Stomach smooth muscle (tissue), 2 donors: Measurements from ENCODE around the gene UBE2D1.

Experiments
- H3K27ac ChIP-seq: one replicate; pipeline ENCODE4 v1.7.0; 2013; ENCODE audit warnings: mild to moderate bottlenecking, low read length, inconsistent platforms
- H3K27me3 ChIP-seq, 2 donors: one replicate each; pipeline ENCODE4 v1.7.0; 2013; ENCODE audit warnings: low read length in 2 of 2; ENCODE audit not compliant: insufficient read depth in 2 of 2, control insufficient read depth in 1 of 2
- H3K36me3 ChIP-seq, 2 donors: one replicate each; pipeline ENCODE4 v1.7.0; 2013; ENCODE audit warnings: low read length in 2 of 2; ENCODE audit not compliant: control insufficient read depth in 2 of 2, insufficient read depth in 2 of 2
- H3K4me1 ChIP-seq: one replicate; pipeline ENCODE4 v1.7.0; 2013; ENCODE audit warnings: low read length; ENCODE audit not compliant: control insufficient read depth, insufficient read depth
- H3K4me3 ChIP-seq, 2 donors: one replicate each; pipeline ENCODE4 v1.7.0; 2013; ENCODE audit warnings: low read length in 2 of 2
- H3K9ac ChIP-seq, 2 donors: one replicate each; pipeline ENCODE4 v1.7.0; 2013; ENCODE audit warnings: low read length in 2 of 2, mild to moderate bottlenecking in 1 of 2
- H3K9me3 ChIP-seq, 2 donors: one replicate each; pipeline ENCODE4 v1.7.0; 2013; ENCODE audit warnings: low read length in 2 of 2; ENCODE audit not compliant: control insufficient read depth in 2 of 2
- donor health status: healthy.
- donor health status: Pancreatic carcinoma.

UBE2D1 gene

DNA sequence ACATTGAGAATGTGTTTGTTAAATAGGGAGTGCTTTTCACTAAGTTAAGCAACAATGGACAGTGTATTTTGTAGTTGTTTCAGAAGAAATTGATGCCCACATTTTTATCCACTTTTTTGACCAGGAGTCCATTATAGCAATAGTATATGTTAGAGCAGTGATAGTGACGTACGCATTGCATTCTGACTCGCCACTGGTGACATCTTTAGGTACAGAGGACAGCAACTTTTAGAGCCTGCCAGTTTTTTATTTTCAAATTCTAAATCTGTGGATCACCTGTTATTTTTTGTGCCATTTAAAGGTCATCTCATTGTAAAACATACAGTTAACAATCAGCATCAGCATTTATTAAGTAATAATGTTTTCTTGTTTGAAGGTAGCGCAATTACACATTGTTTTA, 1.4 kb downstream of the UBE2D1 start:
- H3K27me3 ChIP-seq = no peaks in the 10 kb centered on the region
- H3K9me3 ChIP-seq = no peaks in the 10 kb centered on the region
- H3K9ac ChIP-seq = peak overlapping the region in 1 of 2 donors; percentile 71
- no peaks in the 10 kb centered on the region for H3K36me3 ChIP-seq
- H3K4me3 ChIP-seq = peak overlapping the region; percentile 81 to 86
- no peak overlapping the region for H3K27ac ChIP-seq
- peaks cover 2% of the 10 kb centered on the region for H3K4me1 ChIP-seq

DNA sequence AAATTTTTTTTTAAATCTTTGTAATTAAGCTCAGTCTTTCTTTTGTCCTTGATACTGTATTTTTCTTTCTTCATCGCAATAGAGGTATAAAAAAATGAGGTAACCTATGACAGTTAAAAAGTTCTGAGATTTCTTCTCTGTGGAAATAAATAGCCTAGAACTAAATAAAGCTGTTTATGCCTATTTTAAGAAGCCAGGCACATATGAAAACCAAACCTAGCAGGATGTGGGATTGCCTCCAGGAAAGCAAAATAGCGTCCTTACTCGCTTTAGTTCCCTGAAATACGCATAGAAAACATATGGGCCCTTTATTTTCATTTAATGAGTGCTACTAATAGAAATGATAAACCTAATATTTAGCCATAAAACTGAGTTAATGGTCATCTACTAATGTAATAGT, 6.6 kb downstream of the UBE2D1 start:
- no peaks in the 10 kb centered on the region for H3K4me1 ChIP-seq
- no peak overlapping the region for H3K27ac ChIP-seq
- H3K9me3 ChIP-seq = no peaks in the 10 kb centered on the region

DNA sequence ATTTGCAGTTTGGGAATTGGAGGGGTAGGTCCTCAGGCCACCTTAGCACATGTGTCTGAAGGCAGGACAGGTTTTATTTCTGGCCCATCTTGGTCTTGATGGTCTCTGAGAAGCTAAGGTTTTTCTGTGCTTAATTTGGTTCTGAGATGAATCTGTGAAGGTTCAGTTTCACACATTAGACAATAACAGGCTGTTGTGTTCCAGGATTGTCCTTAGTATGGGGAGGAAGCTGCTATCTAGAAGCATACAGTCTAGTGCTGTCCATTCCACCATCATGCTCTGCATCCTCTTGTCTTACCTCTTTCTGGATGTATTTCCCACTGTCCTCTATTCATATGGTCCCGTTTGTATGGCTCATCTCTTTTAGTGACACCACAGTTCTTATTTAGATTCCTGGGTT, 7.1 kb downstream of the UBE2D1 start:
- H3K9ac ChIP-seq = no peak overlapping the region
- H3K27me3 ChIP-seq = no peaks in the 10 kb centered on the region
- H3K9me3 ChIP-seq = no peaks in the 10 kb centered on the region
- no peak overlapping the region for H3K27ac ChIP-seq
- no peaks in the 10 kb centered on the region for H3K36me3 ChIP-seq
- no peak overlapping the region for H3K4me3 ChIP-seq
- H3K4me1 ChIP-seq = no peaks in the 10 kb centered on the region

More for the DNA sequence above, 6.6 kb downstream of the UBE2D1 start:
- Histone ChIP-seq H3K4me3 (no peak overlapping the region), H3K9ac (no peak overlapping the region), H3K36me3 (no peaks in the 10 kb centered on the region), H3K27me3 (no peaks in the 10 kb centered on the region)

DNA sequence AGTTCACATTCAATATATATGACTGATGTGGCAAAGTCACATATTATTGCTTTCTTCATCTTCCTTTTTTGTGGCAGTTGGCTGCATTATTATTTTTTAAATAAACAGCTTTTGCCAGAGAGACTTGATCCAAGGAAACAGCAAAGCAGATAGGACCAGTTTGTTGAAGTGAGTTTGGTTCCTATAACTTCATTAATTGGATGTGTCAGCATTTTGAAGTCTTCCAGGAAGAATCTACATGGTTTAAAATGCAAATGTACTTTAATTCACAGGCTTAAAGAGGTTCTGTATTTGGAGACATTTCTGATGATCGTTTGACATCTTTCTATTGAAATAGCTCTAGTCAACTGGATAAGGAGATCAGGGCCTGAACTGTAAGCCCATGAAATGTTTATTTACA, 13.2 kb downstream of the UBE2D1 start:
- H3K9me3 ChIP-seq = no peaks in the 10 kb centered on the region

DNA sequence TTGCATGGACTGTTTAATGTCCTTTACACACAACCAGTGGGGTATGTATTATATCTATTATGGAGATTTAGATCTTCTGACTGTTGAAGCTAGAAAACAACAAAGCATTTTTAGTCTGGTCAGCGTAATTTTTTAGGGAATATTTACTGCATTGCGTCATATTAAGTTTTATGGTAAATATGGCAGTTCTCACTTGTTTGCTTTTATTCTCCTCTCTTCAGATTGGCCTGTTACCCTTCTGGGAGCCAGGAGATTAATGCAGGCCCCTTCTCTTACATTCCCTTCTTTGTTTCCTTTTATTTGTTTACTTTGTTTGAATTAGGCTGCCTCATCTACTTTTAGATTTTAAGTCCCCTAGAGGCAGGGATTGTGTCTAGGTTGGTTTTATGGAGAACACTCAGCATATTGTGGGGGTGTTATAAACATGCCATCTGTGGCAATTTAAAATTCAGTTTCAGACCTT, 13.8 kb downstream of the UBE2D1 start:
- H3K9ac ChIP-seq = no peak overlapping the region
- no peak overlapping the region for H3K27ac ChIP-seq
- no peak overlapping the region for H3K4me3 ChIP-seq
- H3K27me3 ChIP-seq = no peaks in the 10 kb centered on the region
- H3K9me3 ChIP-seq = no peaks in the 10 kb centered on the region
- H3K36me3 ChIP-seq = no peaks in the 10 kb centered on the region
- no peaks in the 10 kb centered on the region for H3K4me1 ChIP-seq

More for the DNA sequence above, 13.2 kb downstream of the UBE2D1 start:
- no peak overlapping the region for H3K9ac ChIP-seq
- no peaks in the 10 kb centered on the region for H3K36me3 ChIP-seq
- no peaks in the 10 kb centered on the region for H3K4me1 ChIP-seq
- H3K4me3 ChIP-seq = no peak overlapping the region
- no peak overlapping the region for H3K27ac ChIP-seq
- no peaks in the 10 kb centered on the region for H3K27me3 ChIP-seq

DNA sequence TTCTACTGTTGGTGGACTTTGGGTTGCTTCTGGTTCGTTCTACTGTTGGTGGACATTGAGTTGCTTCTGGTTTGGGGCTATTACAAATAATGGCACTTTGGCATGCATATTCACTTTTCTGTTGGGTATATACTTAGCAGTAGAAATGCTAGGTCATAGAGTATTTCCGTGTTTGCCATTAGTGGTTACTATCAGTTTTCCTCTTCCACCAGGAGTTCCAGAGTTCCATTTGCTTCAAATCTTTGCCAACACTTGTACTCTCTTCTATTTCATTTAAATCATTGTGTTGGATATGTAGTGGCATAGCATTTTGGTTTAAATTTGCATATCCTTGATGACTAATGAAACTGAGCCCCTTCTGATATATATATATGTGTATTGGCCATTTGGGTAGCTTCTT, 15.2 kb downstream of the UBE2D1 start:
- H3K27me3 ChIP-seq = no peaks in the 10 kb centered on the region
- no peaks in the 10 kb centered on the region for H3K4me1 ChIP-seq
- H3K36me3 ChIP-seq = no peaks in the 10 kb centered on the region
- no peak overlapping the region for H3K4me3 ChIP-seq
- no peak overlapping the region for H3K27ac ChIP-seq
- H3K9ac ChIP-seq = no peak overlapping the region
- H3K9me3 ChIP-seq = no peaks in the 10 kb centered on the region

DNA sequence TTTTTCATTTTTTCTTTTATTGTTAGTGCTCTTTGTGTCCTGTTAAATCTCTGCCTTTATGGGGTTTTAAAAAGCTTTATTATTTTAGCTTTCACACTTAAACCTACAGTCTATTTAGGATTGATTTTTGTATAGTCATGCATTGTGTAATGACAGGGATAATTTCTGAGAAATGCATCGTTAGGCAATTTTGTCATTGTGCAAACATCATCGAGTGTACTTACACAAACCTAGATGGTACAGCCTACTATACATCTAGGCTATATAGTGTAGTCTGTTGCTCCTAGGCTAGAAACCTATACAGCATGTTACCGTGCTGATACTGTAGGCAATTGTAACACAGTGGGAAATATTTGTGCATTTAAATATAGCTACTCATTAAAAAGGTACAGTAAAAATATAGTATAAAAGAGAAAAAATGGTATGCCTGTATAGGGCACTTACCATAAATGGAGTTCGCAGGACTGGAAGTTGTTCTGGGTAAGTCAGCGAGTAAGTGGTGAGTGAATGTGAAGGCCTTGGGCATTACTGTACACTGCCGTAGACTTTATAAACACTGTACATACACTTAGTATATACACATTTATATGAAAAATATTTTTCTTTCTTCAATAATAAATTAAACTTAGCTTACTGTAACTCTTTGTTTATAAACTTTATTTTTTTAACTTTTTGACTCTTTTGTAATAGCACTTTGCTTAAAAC, 16.0 kb downstream of the UBE2D1 start:
- no peak overlapping the region for H3K4me3 ChIP-seq

DNA sequence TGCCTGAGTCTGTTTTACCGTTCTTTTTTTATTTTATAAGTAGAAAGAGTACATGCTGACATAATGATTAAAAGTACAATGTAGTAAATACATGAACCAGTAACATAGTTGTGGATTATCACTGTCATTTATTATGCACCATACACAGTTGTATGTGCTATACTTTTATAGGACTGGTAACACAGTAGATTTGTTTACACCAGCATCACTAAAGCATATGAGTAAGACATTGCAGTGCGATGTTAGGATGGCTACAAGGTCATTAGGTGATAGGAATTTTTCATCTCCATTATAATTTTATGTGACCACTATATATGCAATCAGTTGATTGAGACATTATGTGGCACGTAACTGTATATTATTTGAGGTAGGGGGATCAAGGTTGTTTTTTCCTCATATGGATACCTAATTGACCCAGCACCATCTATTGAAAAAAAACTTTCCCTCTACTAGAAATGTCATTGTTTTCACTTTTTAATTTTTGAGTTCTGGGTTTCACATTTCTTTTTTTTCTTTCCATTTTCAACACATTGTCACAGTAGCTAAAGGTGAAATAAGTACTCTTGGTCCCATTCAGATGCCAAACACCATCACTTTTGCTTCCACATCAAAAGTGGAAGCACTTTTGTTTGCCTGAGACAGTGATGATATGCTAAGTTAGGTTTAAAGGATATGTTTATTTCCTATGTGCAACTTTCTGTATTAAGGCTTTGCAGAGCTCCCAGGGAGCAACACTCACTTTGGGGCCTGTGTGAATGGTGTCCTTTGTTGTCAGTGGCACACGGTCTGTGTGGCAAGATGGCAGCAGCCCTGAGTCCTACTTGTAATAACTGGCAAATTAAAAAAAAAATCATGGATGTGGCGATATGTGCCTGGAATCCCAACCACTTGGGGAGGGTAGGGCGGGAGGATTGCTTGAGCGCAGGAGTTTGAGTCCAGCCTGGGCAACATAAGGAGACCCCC, 17.1 kb downstream of the UBE2D1 start:
- H3K36me3 ChIP-seq = no peaks in the 10 kb centered on the region
- H3K4me1 ChIP-seq = no peaks in the 10 kb centered on the region
- no peak overlapping the region for H3K9ac ChIP-seq
- no peaks in the 10 kb centered on the region for H3K9me3 ChIP-seq
- no peak overlapping the region for H3K4me3 ChIP-seq
- no peaks in the 10 kb centered on the region for H3K27me3 ChIP-seq
- no peak overlapping the region for H3K27ac ChIP-seq

More for the DNA sequence above, 16.0 kb downstream of the UBE2D1 start:
- Histone ChIP-seq H3K36me3 (no peaks in the 10 kb centered on the region), H3K27me3 (no peaks in the 10 kb centered on the region), H3K27ac (no peak overlapping the region), H3K9ac (no peak overlapping the region), H3K9me3 (no peaks in the 10 kb centered on the region), H3K4me1 (no peaks in the 10 kb centered on the region)

DNA sequence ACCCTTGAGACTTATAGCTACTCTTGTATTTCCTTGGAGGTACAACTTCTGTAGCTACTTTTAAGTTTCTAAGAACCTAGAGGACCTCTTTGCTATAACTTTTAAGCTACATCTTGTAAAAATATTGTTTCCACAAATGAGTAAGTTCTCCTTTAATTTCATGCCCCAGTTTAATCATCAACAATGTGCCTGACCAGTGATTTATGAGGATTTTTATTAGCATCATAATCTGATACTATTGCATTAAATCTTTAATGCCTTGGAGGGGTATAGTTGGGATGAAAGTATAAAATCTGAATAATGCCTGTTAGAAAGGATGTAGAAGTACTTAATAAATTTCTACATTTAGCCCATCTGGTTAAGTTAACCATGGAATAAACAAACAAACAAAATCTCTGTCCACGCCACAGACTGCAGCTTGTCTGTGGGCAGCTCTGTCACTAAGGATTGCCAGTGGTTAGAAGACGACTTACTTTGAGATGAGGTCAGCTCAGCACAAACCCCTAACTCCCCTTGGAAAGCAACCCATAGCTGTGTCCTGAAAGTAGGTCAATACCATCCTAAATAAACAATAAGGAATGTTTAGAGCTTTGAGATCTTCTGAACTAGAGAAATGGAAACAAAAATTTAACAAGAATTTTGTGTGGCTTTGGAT, 18.3 kb downstream of the UBE2D1 start:
- H3K4me1 ChIP-seq = no peaks in the 10 kb centered on the region
- H3K9ac ChIP-seq = no peak overlapping the region
- H3K36me3 ChIP-seq = no peaks in the 10 kb centered on the region
- no peak overlapping the region for H3K27ac ChIP-seq
- H3K27me3 ChIP-seq = no peaks in the 10 kb centered on the region
- no peaks in the 10 kb centered on the region for H3K9me3 ChIP-seq
- H3K4me3 ChIP-seq = no peak overlapping the region

DNA sequence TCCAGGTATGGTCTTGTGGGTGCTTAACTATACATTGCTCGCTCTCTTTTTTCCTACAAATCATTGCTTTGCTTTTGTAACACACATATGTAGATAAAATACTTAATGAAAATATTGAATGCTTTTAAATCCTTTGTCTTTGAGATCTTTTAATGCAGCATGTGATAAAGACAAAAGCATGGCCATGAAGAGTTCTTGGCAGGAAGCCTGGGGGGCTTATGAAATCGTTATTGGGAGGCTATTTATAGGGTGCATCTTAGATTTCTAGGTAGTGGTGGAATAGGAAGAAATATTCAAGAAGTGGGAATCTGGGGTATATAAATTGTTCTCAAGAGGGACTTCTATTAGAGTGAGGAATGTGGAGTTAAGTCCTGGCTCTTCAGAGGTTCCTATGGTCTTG, 21.9 kb downstream of the UBE2D1 start:
- Histone ChIP-seq H3K9me3 (no peaks in the 10 kb centered on the region), H3K27me3 (no peaks in the 10 kb centered on the region), H3K27ac (no peak overlapping the region), H3K36me3 (no peaks in the 10 kb centered on the region), H3K4me3 (no peak overlapping the region), H3K4me1 (no peaks in the 10 kb centered on the region), H3K9ac (no peak overlapping the region)
